ENCODE measurements around the gene NRCAM. TPM values are rescaled to one million over a fixed set of nuclear protein-coding genes. Genes with fewer than 3 reads are reported as not detected.

The NRCAM gene
- polyA plus RNA-seq, 2 of the 4 experiments (the other 2 are of a cell fraction) = 129 to 210 TPM

GRCh38 chr7:108497082-108497725 lies 41.0 kb upstream of the NRCAM start (continued):
- TF ChIP-seq FOXS1 (CRISPR knock-in tag; IDR thresholded peaks at IDR 0.05) (no peak), MAZ (IDR thresholded peaks at IDR 0.05; ENCODE audit: borderline replicate concordance, low read depth, low read length) (no peak), HDAC2 (IDR thresholded peaks at IDR 0.05) (no peak), HES2 (IDR thresholded peaks at IDR 0.05) (no peak), SREBF2 (IDR thresholded peaks at IDR 0.05) (no peak), GATA3 (IDR thresholded peaks at IDR 0.05; ENCODE audit: borderline replicate concordance) (no peak), NPAS2 (CRISPR knock-in tag; IDR thresholded peaks at IDR 0.05; ENCODE audit: borderline replicate concordance) (no peak)

- CTCF ChIA-PET = interaction anchor here (1.7 kb wide), 1 partner anchor 347 kb away, joined by 5 read pairs; no protein-coding TSS in a partner anchor
Observed at GRCh38 chr7:108492742-108493141, 36.5 kb upstream of the NRCAM start.

GRCh38 chr7:108488768-108489538 lies 32.7 kb upstream of the NRCAM start:
- CTCF ChIA-PET = interaction anchor here (1.0 kb wide), 2 partner anchors 10 to 24 kb away, joined by 3 read pairs; no protein-coding TSS in a partner anchor
- TF ChIP-seq ZFP36 (IDR thresholded peaks at IDR 0.05; ENCODE audit: borderline replicate concordance, partially characterized antibody) (no peak), RAD21 (conservative IDR thresholded peaks at IDR 0.05 in 1 of 2, IDR thresholded peaks at IDR 0.05 in 1 of 2) (peak in 1 of 2 experiments; percentile 17; a peak in 1 of 5 replicates)
- POLR2A ChIA-PET = no interaction called here
- ATAC-seq (peak; percentile 47 to 74; a peak in 4 of 6 replicates), FAIRE-seq (no peak), DNase-seq (ENCODE audit: low read depth in 1 of 2, low spot score in 1 of 2) (peak in 1 of 2 experiments; percentile 32)
- H3K9me3 ChIP-seq = no peaks in the 10 kb centered on the region
- no peak overlapping the region for H3K4me3 ChIP-seq
- H3K27ac ChIP-seq = no peak overlapping the region
- WGBS (ENCODE audit: missing lambda C conversion rate) = 85% methylated on average over 4 of the region's 4 CpGs
- H3K4me2 ChIP-seq = no peak overlapping the region
- H3K4me1 ChIP-seq = peaks cover 5% of the 10 kb centered on the region; the same call in 1 of the 3 replicates

More at GRCh38 chr7:108492742-108493141, 36.5 kb upstream of the NRCAM start:
- WGBS (ENCODE audit: missing lambda C conversion rate) = 84% methylated on average over 4 of the region's 4 CpGs
- Histone ChIP-seq H3K4me3 (no peak overlapping the region), H3K4me1 (peaks cover 5% of the 10 kb centered on the region; the same call in 1 of the 3 replicates), H3K9me3 (no peaks in the 10 kb centered on the region), H3K4me2 (no peak overlapping the region), H3K27ac (no peak overlapping the region)
- DNase-seq (ENCODE audit: low read depth in 1 of 2, low spot score in 1 of 2) (peak in 1 of 2 experiments; percentile 24), FAIRE-seq (no peak), ATAC-seq (peak in 1 of 2 experiments; percentile 61; a peak in 3 of 6 replicates)
- POLR2A ChIA-PET = no interaction called here
- TF ChIP-seq SMC3 (IDR thresholded peaks at IDR 0.05) (no peak), CBX2 (IDR thresholded peaks at IDR 0.05; ENCODE audit: borderline replicate concordance, low read depth) (no peak), MAFK (IDR thresholded peaks at IDR 0.05; ENCODE audit: partially characterized antibody) (no peak), MAX (IDR thresholded peaks at IDR 0.05) (no peak), RAD21 (conservative IDR thresholded peaks at IDR 0.05 in 1 of 2, IDR thresholded peaks at IDR 0.05 in 1 of 2) (no peak), HDAC2 (IDR thresholded peaks at IDR 0.05) (no peak), SREBF2 (IDR thresholded peaks at IDR 0.05) (no peak), REST (IDR thresholded peaks at IDR 0.05) (no peak), CHD2 (IDR thresholded peaks at IDR 0.05; ENCODE audit: low read length, partially characterized antibody) (no peak), MAZ (IDR thresholded peaks at IDR 0.05; ENCODE audit: borderline replicate concordance, low read depth, low read length) (no peak), HEYL (CRISPR knock-in tag; IDR thresholded peaks at IDR 0.05) (no peak), CEBPB (IDR thresholded peaks at IDR 0.05) (no peak)
